SK-N-SH (cell line): Measurements from ENCODE around the gene JMJD1C. TPM values are rescaled to one million over a fixed set of nuclear protein-coding genes. Genes with fewer than 3 reads are reported as not detected.

Source experiments
- CTCF ChIA-PET: fragments of 300-600, 350-600 bp; formaldehyde crosslinking; extraction: SDS; loops from one replicate; lab custom pipeline; 2021; lab: Yijun Ruan, JAX
- POLR2A ChIA-PET: fragments of 350-600 bp; sonication (Branson Sonifier 250); formaldehyde crosslinking; extraction: SDS; loops from one replicate; lab custom pipeline; 2020; ENCODE audit warnings: antibody characterized with exemption, inconsistent platforms; lab: Yijun Ruan, JAX
- DNase-seq: peaks from one replicate; pipeline ENCODE4 v3.0.0; 2012
- H2AFZ ChIP-seq: fragments of 200-600 bp; sonication (generic); 2 replicates; pipeline ENCODE4 v1.8.1; 2016; ENCODE audit warnings: antibody characterized with exemption, mild to moderate bottlenecking, low read depth
- H3F3A ChIP-seq: fragments of 200-600 bp; sonication (generic); replicated peaks from 2 replicates; pipeline ENCODE3; 2016; ENCODE audit warnings: antibody characterized with exemption, mild to moderate bottlenecking; ENCODE audit not compliant: insufficient read depth
- H3K27ac ChIP-seq, 2 experiments: fragments of 200-500 bp in 1 of 2; fragments of 200-600 bp in 1 of 2; sonication (Bioruptor generic) in 1 of 2; sonication (generic), shearing (Covaris generic) in 1 of 2; 2 replicates each; pipeline versions ENCODE4 v1.5.1 to v1.6.1; 2014 to 2016; ENCODE audit warnings: low read depth in 2 of 2, inconsistent platforms in 1 of 2, low read length in 1 of 2, mild to moderate bottlenecking in 1 of 2, mixed read lengths in 1 of 2
- H3K27me3 ChIP-seq: fragments of 200-600 bp; sonication (generic), shearing (Covaris generic); 2 replicates; pipeline ENCODE4 v1.6.1; 2016; ENCODE audit warnings: mixed run types; ENCODE audit not compliant: insufficient read depth
- H3K36me3 ChIP-seq, 2 experiments: fragments of 200-500 bp in 1 of 2; fragments of 200-600 bp in 1 of 2; sonication (Bioruptor generic) in 1 of 2; sonication (generic) in 1 of 2; replicated peaks in 1 of 2; 2 replicates each; pipeline versions ENCODE3 to v1.5.1; 2014 to 2016; ENCODE audit warnings: low read length in 1 of 2, mild to moderate bottlenecking in 1 of 2; ENCODE audit not compliant: insufficient read depth in 2 of 2, control insufficient read depth in 1 of 2
- H3K4me1 ChIP-seq, 2 experiments: fragments of 200-500 bp in 1 of 2; fragments of 200-600 bp in 1 of 2; sonication (Bioruptor generic) in 1 of 2; sonication (generic), shearing (Covaris generic) in 1 of 2; 2 replicates each; pipeline versions ENCODE4 v1.5.1 to v1.6.1; 2014 to 2016; ENCODE audit warnings: low read depth in 1 of 2, low read length in 1 of 2, mixed run types in 1 of 2; ENCODE audit not compliant: insufficient read depth in 2 of 2, control insufficient read depth in 1 of 2
- H3K4me2 ChIP-seq: fragments of 200-600 bp; sonication (generic), shearing (Covaris generic); 2 replicates; pipeline ENCODE4 v1.6.1; 2017; ENCODE audit warnings: mixed run types
- H3K4me3 ChIP-seq, 2 experiments: fragments of 200-500 bp in 1 of 2; fragments of 200-600 bp in 1 of 2; sonication (Bioruptor generic) in 1 of 2; sonication (generic), shearing (Covaris generic) in 1 of 2; 2 replicates each; pipeline versions ENCODE4 v1.5.1 to v1.8.1; 2014 to 2016; ENCODE audit warnings: low read depth in 2 of 2, inconsistent platforms in 1 of 2, low read length in 1 of 2, mild to moderate bottlenecking in 1 of 2, mixed read lengths in 1 of 2, moderate library complexity in 1 of 2
- H3K79me2 ChIP-seq: fragments of 200-600 bp; sonication (generic); 2 replicates; pipeline ENCODE4 v1.8.1; 2017; ENCODE audit warnings: mild to moderate bottlenecking; ENCODE audit not compliant: insufficient read depth
- H3K9ac ChIP-seq: fragments of 200-600 bp; sonication (generic); 2 replicates; pipeline ENCODE4 v1.6.1; 2017; ENCODE audit warnings: mixed run types
- H3K9me2 ChIP-seq: fragments of 200-600 bp; sonication (generic); 2 replicates; pipeline ENCODE4 v1.6.1; 2017; ENCODE audit warnings: mixed run types
- H3K9me3 ChIP-seq: fragments of 200-600 bp; sonication (generic); 2 replicates; pipeline ENCODE4 v1.6.1; 2017; ENCODE audit warnings: mixed run types, mild to moderate bottlenecking, moderate library complexity
- H4K20me1 ChIP-seq: fragments of 200-600 bp; sonication (generic); 2 replicates; pipeline ENCODE4 v1.6.1; 2017; ENCODE audit warnings: mild to moderate bottlenecking, mixed run types; ENCODE audit not compliant: insufficient read depth
- EP300 ChIP-seq, 2 experiments: IDR thresholded peaks; 2 replicates each; pipeline versions ENCODE4 v1.4.0 to v1.6.1; 2012; ENCODE audit warnings: borderline replicate concordance in 1 of 2, low read depth in 1 of 2, low read length in 1 of 2
- EZH2phosphoT487 ChIP-seq: fragments of 200-600 bp; sonication (generic); IDR thresholded peaks from 2 replicates; pipeline ENCODE4 v1.6.1; 2017; ENCODE audit warnings: low read depth, mixed run types, mild to moderate bottlenecking, antibody characterized with exemption, moderate library complexity, borderline replicate concordance
- GABPA ChIP-seq: IDR thresholded peaks from 2 replicates; pipeline ENCODE4 v1.4.0; 2012; ENCODE audit warnings: low read depth, mild to moderate bottlenecking
- RFX5 ChIP-seq: IDR thresholded peaks from 2 replicates; pipeline ENCODE4 v1.6.1; 2012; ENCODE audit warnings: mild to moderate bottlenecking, improper control_type of control experiment, low read length
- RXRA ChIP-seq: IDR thresholded peaks from 2 replicates; pipeline ENCODE4 v1.4.0; 2012; ENCODE audit warnings: low read depth, mild to moderate bottlenecking, borderline replicate concordance
- TAF1 ChIP-seq: IDR thresholded peaks from 2 replicates; pipeline ENCODE4 v1.6.1; 2012; ENCODE audit warnings: low read depth, mild to moderate bottlenecking, low read length, moderate library complexity, borderline replicate concordance
- WGBS: methylation state at CpG from one replicate; pipeline ENCODE4 v1.1.6; 2017; ENCODE audit warnings: low lambda C conversion rate; 5-methylcytosine and 5-hydroxymethylcytosine counted together
- polyA plus RNA-seq, 3 experiments: library from polyadenylated mRNA; depleted of rRNA; stranded (reverse); fragments of >200 nt; gene quantifications; 2 replicates each; pipeline ENCODE4 v1.2.3, GENCODE V29; 2012
- TF ChIP-seq, protein P1 (sequence below): IDR thresholded peaks from 2 replicates; pipeline ENCODE4; 2012
- TF ChIP-seq, protein P2 (sequence below): IDR thresholded peaks from 2 replicates; pipeline ENCODE4 v1.6.1; 2012; ENCODE audit warnings: mild to moderate bottlenecking, low read depth, low read length, moderate library complexity
- TF ChIP-seq, protein P3 (sequence below): IDR thresholded peaks from 2 replicates; pipeline ENCODE4 v1.4.0; 2012; ENCODE audit warnings: low read depth

Gene JMJD1C
- polyA plus RNA-seq, 1 of the 3 experiments (the other 2 are of a cell fraction): 11.7 TPM

DNA sequence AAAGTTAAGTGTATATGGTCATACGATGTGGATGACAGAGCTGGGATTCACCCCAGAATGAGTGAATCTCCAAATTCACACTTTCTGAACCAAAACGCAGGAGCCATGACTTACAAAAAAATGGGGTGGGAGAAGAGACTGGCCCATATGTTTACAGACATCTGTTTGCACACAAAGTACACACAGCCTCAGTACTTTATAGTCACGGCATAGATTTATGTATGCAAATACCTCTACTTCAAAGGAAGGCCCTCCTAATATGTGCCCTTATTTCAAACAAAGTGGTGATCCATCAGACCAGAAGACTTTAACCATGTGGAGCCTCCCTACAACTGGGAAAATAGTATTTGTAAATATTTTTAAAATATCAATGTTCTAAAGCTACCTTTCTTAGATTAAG is 22.2 kb upstream of the JMJD1C start:
- peaks cover 3% of the 10 kb centered on the region for H4K20me1 ChIP-seq

DNA sequence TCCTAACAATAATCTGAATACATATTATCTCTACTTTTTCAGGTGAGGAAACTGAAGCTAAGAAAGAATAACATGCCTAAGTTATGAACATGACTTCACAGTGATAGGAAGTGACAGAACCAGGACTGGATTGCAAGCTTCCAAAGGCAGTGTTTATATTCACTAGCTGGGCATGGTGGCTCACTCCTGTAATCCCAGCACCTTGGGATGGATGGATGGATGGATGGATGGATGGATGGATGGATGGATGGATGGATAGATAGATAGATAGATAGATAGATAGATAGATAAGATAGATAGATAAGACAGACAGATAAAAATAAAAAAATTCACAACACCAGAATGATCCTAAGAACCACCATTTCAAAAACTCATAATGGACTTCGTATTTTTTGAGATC is 18.2 kb upstream of the JMJD1C start:
- Histone ChIP-seq H3K36me3 (no peaks in the 10 kb centered on the region), H3K27me3 (no peaks in the 10 kb centered on the region), H3K4me3 (no peak overlapping the region), H3K4me1 (peaks cover 6 to 25% of the 10 kb centered on the region in 2 experiments; a peak in 3 of 4 replicates), H3K9me2 (no peaks in the 10 kb centered on the region), H2AFZ (no peak overlapping the region), H3K9ac (no peak overlapping the region), H3F3A (no peaks in the 10 kb centered on the region), H4K20me1 (peaks cover 15% of the 10 kb centered on the region), H3K9me3 (no peaks in the 10 kb centered on the region), H3K4me2 (no peak overlapping the region), H3K79me2 (peaks cover 88% of the 10 kb centered on the region), H3K27ac (no peak overlapping the region)
- TF ChIP-seq EZH2phosphoT487: no peak
- TF ChIP-seq, protein P1, sequence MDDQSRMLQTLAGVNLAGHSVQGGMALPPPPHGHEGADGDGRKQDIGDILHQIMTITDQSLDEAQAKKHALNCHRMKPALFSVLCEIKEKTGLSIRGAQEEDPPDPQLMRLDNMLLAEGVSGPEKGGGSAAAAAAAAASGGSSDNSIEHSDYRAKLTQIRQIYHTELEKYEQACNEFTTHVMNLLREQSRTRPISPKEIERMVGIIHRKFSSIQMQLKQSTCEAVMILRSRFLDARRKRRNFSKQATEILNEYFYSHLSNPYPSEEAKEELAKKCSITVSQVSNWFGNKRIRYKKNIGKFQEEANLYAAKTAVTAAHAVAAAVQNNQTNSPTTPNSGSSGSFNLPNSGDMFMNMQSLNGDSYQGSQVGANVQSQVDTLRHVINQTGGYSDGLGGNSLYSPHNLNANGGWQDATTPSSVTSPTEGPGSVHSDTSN: 0 out of 2 replicates have a peak, but pooled peaks have one; percentile 8
- WGBS: 91% methylated on average over 1 of the region's 1 CpG
- ChIA-PET CTCF (interaction anchor here (0.5 to 1.2 kb wide), 3 partner anchors 15 to 54 kb away, joined by 3 to 4 read pairs (median 3); no protein-coding TSS in a partner anchor), POLR2A (no interaction called here)
- no peak for DNase-seq

More for the DNA sequence above, 22.2 kb upstream of the JMJD1C start:
- ChIA-PET CTCF (interaction anchor here (1.7 kb wide), 1 partner anchor 141 kb away, joined by 4 read pairs; no protein-coding TSS in a partner anchor), POLR2A (no interaction called here)
- H3F3A ChIP-seq: peaks cover 13% of the 10 kb centered on the region
- no peak for DNase-seq
- TF ChIP-seq TAF1 (no peak), EP300 (IDR thresholded peaks at IDR 0.05; ENCODE audit: borderline replicate concordance in 1 of 2, low read depth in 1 of 2, low read length in 1 of 2) (no peak), GABPA (no peak), RFX5 (no peak), RXRA (no peak)
- TF ChIP-seq, protein P2, sequence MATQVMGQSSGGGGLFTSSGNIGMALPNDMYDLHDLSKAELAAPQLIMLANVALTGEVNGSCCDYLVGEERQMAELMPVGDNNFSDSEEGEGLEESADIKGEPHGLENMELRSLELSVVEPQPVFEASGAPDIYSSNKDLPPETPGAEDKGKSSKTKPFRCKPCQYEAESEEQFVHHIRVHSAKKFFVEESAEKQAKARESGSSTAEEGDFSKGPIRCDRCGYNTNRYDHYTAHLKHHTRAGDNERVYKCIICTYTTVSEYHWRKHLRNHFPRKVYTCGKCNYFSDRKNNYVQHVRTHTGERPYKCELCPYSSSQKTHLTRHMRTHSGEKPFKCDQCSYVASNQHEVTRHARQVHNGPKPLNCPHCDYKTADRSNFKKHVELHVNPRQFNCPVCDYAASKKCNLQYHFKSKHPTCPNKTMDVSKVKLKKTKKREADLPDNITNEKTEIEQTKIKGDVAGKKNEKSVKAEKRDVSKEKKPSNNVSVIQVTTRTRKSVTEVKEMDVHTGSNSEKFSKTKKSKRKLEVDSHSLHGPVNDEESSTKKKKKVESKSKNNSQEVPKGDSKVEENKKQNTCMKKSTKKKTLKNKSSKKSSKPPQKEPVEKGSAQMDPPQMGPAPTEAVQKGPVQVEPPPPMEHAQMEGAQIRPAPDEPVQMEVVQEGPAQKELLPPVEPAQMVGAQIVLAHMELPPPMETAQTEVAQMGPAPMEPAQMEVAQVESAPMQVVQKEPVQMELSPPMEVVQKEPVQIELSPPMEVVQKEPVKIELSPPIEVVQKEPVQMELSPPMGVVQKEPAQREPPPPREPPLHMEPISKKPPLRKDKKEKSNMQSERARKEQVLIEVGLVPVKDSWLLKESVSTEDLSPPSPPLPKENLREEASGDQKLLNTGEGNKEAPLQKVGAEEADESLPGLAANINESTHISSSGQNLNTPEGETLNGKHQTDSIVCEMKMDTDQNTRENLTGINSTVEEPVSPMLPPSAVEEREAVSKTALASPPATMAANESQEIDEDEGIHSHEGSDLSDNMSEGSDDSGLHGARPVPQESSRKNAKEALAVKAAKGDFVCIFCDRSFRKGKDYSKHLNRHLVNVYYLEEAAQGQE: no peak
- TF ChIP-seq, protein P3, sequence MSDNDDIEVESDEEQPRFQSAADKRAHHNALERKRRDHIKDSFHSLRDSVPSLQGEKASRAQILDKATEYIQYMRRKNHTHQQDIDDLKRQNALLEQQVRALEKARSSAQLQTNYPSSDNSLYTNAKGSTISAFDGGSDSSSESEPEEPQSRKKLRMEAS: no peak
- no peaks in the 10 kb centered on the region for H3K9me3 ChIP-seq
- H3K4me1 ChIP-seq: peaks cover 15 to 18% of the 10 kb centered on the region in 2 experiments; a peak in 3 of 4 replicates
- H3K4me3 ChIP-seq: no peak overlapping the region
- H3K79me2 ChIP-seq: peaks cover 88% of the 10 kb centered on the region
- no peaks in the 10 kb centered on the region for H3K9me2 ChIP-seq
- H3K36me3 ChIP-seq: no peaks in the 10 kb centered on the region
- H2AFZ ChIP-seq: no peak overlapping the region
- no peak overlapping the region for H3K4me2 ChIP-seq
- no peak overlapping the region for H3K9ac ChIP-seq
- WGBS: 89% methylated on average over 3 of the region's 3 CpGs
- no peak overlapping the region for H3K27ac ChIP-seq
- H3K27me3 ChIP-seq: no peaks in the 10 kb centered on the region
